HEK293T (cell line): ENCODE results near the gene ACBD7.

Experiments
- BHLHE40 ChIP-seq: fragments of 450-650 bp; IDR thresholded peaks from 2 replicates; pipeline ENCODE4 v1.6.1; 2016; ENCODE audit warnings: mild to moderate bottlenecking, moderate library complexity, borderline replicate concordance
- ELF4 ChIP-seq: fragments of 450-650 bp; IDR thresholded peaks from 2 replicates; pipeline ENCODE4 v1.6.1; 2017; ENCODE audit warnings: antibody characterized with exemption
- LEF1 ChIP-seq: fragments of 450-650 bp; IDR thresholded peaks from 2 replicates; pipeline ENCODE4 v1.6.1; 2017; ENCODE audit warnings: mild to moderate bottlenecking, borderline replicate concordance
- SP1 ChIP-seq: fragments of 450-650 bp; IDR thresholded peaks from 2 replicates; pipeline ENCODE4 v1.6.1; 2017
- TARDBP ChIP-seq: fragments of 450-650 bp; IDR thresholded peaks from 2 replicates; pipeline ENCODE4 v1.6.1; 2016

- TF ChIP-seq LEF1, result no peak
- TF ChIP-seq ELF4, result no peak
- no peak for TF ChIP-seq BHLHE40
- no peak for TF ChIP-seq SP1
- no peak for TF ChIP-seq TARDBP
These were observed 47.8 kb upstream of the ACBD7 start for GRCh38 chr10:15136129-15137035.
